AG04450 (cell line): ENCODE results near the gene RGS7. TPM values are rescaled to one million over a fixed set of nuclear protein-coding genes. Genes with fewer than 3 reads are reported as not detected.

Experiments used
- CTCF ChIA-PET: fragments of 300-600, 350-600 bp; formaldehyde crosslinking; extraction: SDS; loops from one replicate; lab custom pipeline; 2022; ENCODE audit warnings: antibody characterized with exemption, inconsistent platforms; lab: Charles Lee
- POLR2A ChIA-PET: fragments of 350-600 bp; formaldehyde crosslinking; extraction: SDS; loops from one replicate; lab custom pipeline; 2021; ENCODE audit warnings: antibody characterized with exemption, inconsistent platforms; lab: Yijun Ruan, JAX
- DNase-seq: peaks from one replicate; pipeline ENCODE4 v3.0.0-alpha.2; 2011; ENCODE audit warnings: low read depth, low spot score
- H3K27ac ChIP-seq: one replicate; pipeline ENCODE4 v1.5.1; 2012; ENCODE audit warnings: low read depth, low read length, control low read depth
- H3K27me3 ChIP-seq: one replicate; pipeline ENCODE4 v1.6.0; 2012; ENCODE audit warnings: low read length; ENCODE audit not compliant: control insufficient read depth, insufficient read depth
- H3K4me3 ChIP-seq: 2 replicates; pipeline ENCODE4 v1.5.1; 2011; ENCODE audit warnings: mild to moderate bottlenecking, low read depth, low read length, control low read depth
- H3K9me3 ChIP-seq: 2 replicates; pipeline ENCODE4 v1.5.1; 2012; ENCODE audit warnings: low read length; ENCODE audit not compliant: control insufficient read depth, insufficient read depth
- CTCF ChIP-seq: IDR thresholded peaks from 2 replicates; pipeline ENCODE4 v1.5.1; 2011; ENCODE audit warnings: low read depth, low read length, control low read depth, inconsistent platforms
- polyA plus RNA-seq: library from polyadenylated mRNA; depleted of rRNA; stranded (reverse); fragments of >200 nt; gene quantifications from 2 replicates; pipeline ENCODE4 v1.2.3, GENCODE V29; 2011

Gene RGS7
- polyA plus RNA-seq, 1 experiment: 0.29 TPM

- POLR2A ChIA-PET: no interaction called here
- peaks cover 2% of the 10 kb centered on the region for H3K27me3 ChIP-seq
- CTCF ChIA-PET: no interaction called here
- H3K9me3 ChIP-seq: no peaks in the 10 kb centered on the region
- no peak overlapping the region for H3K4me3 ChIP-seq
- no peak for DNase-seq
- H3K27ac ChIP-seq: no peak overlapping the region
- no peak for TF ChIP-seq CTCF
These were observed 1.5 kb downstream of the RGS7 start for GRCh38 chr1:241355311-241356010.

GRCh38 chr1:241352401-241352800 is 4.6 kb downstream of the RGS7 start:
- Histone ChIP-seq H3K27ac (no peak overlapping the region), H3K9me3 (no peaks in the 10 kb centered on the region), H3K27me3 (no peaks in the 10 kb centered on the region), H3K4me3 (no peak overlapping the region)
- POLR2A ChIA-PET: no interaction called here
- no peak for DNase-seq
- CTCF ChIA-PET: no interaction called here
- TF ChIP-seq CTCF: no peak

GRCh38 chr1:241351841-241352240 is 5.2 kb downstream of the RGS7 start:
- no peak for TF ChIP-seq CTCF
- ChIA-PET POLR2A (no interaction called here), CTCF (no interaction called here)
- Histone ChIP-seq H3K9me3 (no peaks in the 10 kb centered on the region), H3K27ac (no peak overlapping the region), H3K4me3 (no peak overlapping the region), H3K27me3 (no peaks in the 10 kb centered on the region)
- no peak for DNase-seq

- no peak for DNase-seq
- ChIA-PET POLR2A (no interaction called here), CTCF (interaction anchor here (0.5 kb wide), 1 partner anchor 187 kb away, joined by 3 read pairs; no protein-coding TSS in a partner anchor)
- TF ChIP-seq CTCF: no peak
- Histone ChIP-seq H3K9me3 (no peaks in the 10 kb centered on the region), H3K4me3 (no peak overlapping the region), H3K27ac (no peak overlapping the region), H3K27me3 (no peaks in the 10 kb centered on the region)
These were observed 13.0 kb downstream of the RGS7 start for GRCh38 chr1:241343956-241344355.

GRCh38 chr1:241336335-241336734 is 20.7 kb downstream of the RGS7 start:
- POLR2A ChIA-PET: no interaction called here
- H3K27me3 ChIP-seq: no peaks in the 10 kb centered on the region
- H3K27ac ChIP-seq: no peak overlapping the region
- no peak overlapping the region for H3K4me3 ChIP-seq
- TF ChIP-seq CTCF: no peak
- H3K9me3 ChIP-seq: no peaks in the 10 kb centered on the region
- CTCF ChIA-PET: no interaction called here
- no peak for DNase-seq
